Transverse colon (tissue), 4 donors: ENCODE measurements around the gene TCEAL4.

Source experiments
- CTCF ChIP-seq, 5 experiments: fragments of 200-600 bp in 3 of 5; fragments of 450-650 bp in 2 of 5; sonication (generic) in 3 of 5; IDR thresholded peaks; 1 replicate in 2 of 5; 2 replicates in 3 of 5; pipeline ENCODE4 v1.5.1; 2016 to 2017; ENCODE audit warnings: antibody characterized with exemption in 5 of 5, inconsistent platforms in 3 of 5, mild to moderate bottlenecking in 2 of 5, moderate library complexity in 1 of 5
- EP300 ChIP-seq: sonication (generic); formaldehyde crosslinking; IDR thresholded peaks from one replicate; pipeline ENCODE4 v1.6.1; 2017; ENCODE audit warnings: antibody characterized with exemption, low read depth
- POLR2A ChIP-seq: fragments of 450-650 bp; IDR thresholded peaks from one replicate; pipeline ENCODE4 v1.6.1; 2016; ENCODE audit warnings: antibody characterized with exemption, mild to moderate bottlenecking, moderate library complexity
- POLR2AphosphoS5 ChIP-seq, 3 donors: sonication (generic); formaldehyde crosslinking; IDR thresholded peaks; one replicate each; pipeline ENCODE4 v1.6.1; 2016; ENCODE audit warnings: antibody characterized with exemption in 3 of 3

GRCh38 chrX:103560256-103560655, 25.1 kb upstream of the TCEAL4 start:
- TF ChIP-seq POLR2AphosphoS5 (IDR thresholded peaks at IDR 0.05), result no peak
- TF ChIP-seq CTCF (IDR thresholded peaks at IDR 0.05), result no peak
- no peak for TF ChIP-seq POLR2A
- TF ChIP-seq EP300, result no peak
